HG03025 (cell line): ENCODE data around the gene TMSB10.
"Not testable (repeated sequence)": the region's sequence is repeated elsewhere in the genome, so short reads cannot be mapped to it uniquely, and the experiment has no call there.

ENCODE experiments used
- ATAC-seq: cut with Tn5 transposase; IDR thresholded peaks from one replicate; pipeline ENCODE4 v1.9.1; 2021; ENCODE audit warnings: mild to moderate bottlenecking, moderate library complexity; ENCODE audit not compliant: unreplicated experiment, low FRiP score

Gene TMSB10

GRCh38 chr2:84905181-84906107, at the start of gene TMSB10:
TMSB10 (plus strand) TSS chr2:84905656.
- peak; percentile 54 for ATAC-seq

- no peak for ATAC-seq
These were observed 49.7 kb upstream of the TMSB10 start for GRCh38 chr2:84855731-84856130.

- no peak for ATAC-seq
These were observed 48.7 kb upstream of the TMSB10 start for GRCh38 chr2:84856787-84857186.

GRCh38 chr2:84857566-84857965, 47.9 kb upstream of the TMSB10 start:
- ATAC-seq = no peak

GRCh38 chr2:84858123-84858522, 47.3 kb upstream of the TMSB10 start:
- no peak for ATAC-seq

GRCh38 chr2:84858937-84859336, 46.5 kb upstream of the TMSB10 start:
- no peak for ATAC-seq

GRCh38 chr2:84861539-84861938, 43.9 kb upstream of the TMSB10 start:
- ATAC-seq = no peak

- no peak for ATAC-seq
These were observed 43.5 kb upstream of the TMSB10 start for GRCh38 chr2:84862006-84862405.

GRCh38 chr2:84865181-84865783, 40.2 kb upstream of the TMSB10 start:
- ATAC-seq = no peak

- no peak for ATAC-seq
These were observed 39.3 kb upstream of the TMSB10 start for GRCh38 chr2:84866122-84866521.

GRCh38 chr2:84868327-84868726, 37.1 kb upstream of the TMSB10 start:
- ATAC-seq = not testable (repeated sequence)

- no peak for ATAC-seq
These were observed 35.1 kb upstream of the TMSB10 start for GRCh38 chr2:84870306-84870705.

GRCh38 chr2:84872691-84873090, 32.8 kb upstream of the TMSB10 start:
- ATAC-seq = not testable (repeated sequence)

- ATAC-seq = no peak
These were observed 32.1 kb upstream of the TMSB10 start for GRCh38 chr2:84873350-84873749.

- no peak for ATAC-seq
These were observed 30.9 kb upstream of the TMSB10 start for GRCh38 chr2:84874381-84875212.

- ATAC-seq = no peak
These were observed 30.3 kb upstream of the TMSB10 start for GRCh38 chr2:84875213-84875560.

- not testable (repeated sequence) for ATAC-seq
These were observed 29.8 kb upstream of the TMSB10 start for GRCh38 chr2:84875619-84876018.

GRCh38 chr2:84876369-84876768, 29.1 kb upstream of the TMSB10 start:
- ATAC-seq = no peak

GRCh38 chr2:84878459-84878858, 27.0 kb upstream of the TMSB10 start:
- no peak for ATAC-seq

- ATAC-seq = no peak
These were observed 26.4 kb upstream of the TMSB10 start for GRCh38 chr2:84878896-84879583.
